B cell (primary cell): ENCODE measurements around the gene HEPN1. TPM values are rescaled to one million over a fixed set of nuclear protein-coding genes. Genes with fewer than 3 reads are reported as not detected.

Source experiments
- ATAC-seq: fragments of 200-7000 bp; cut with Tn5 transposase; one replicate; pipeline ENCODE4 v1.10.0; 2021; ENCODE audit warnings: low read depth, mild to moderate bottlenecking, moderate number of reproducible peaks, moderate library complexity
- CTCF ChIA-PET: fragments of 350-600 bp; sonication (Branson Sonifier 250); formaldehyde crosslinking; loops from one replicate; lab custom pipeline; 2021; ENCODE audit warnings: antibody characterized with exemption, inconsistent platforms; lab: Charles Lee
- POLR2A ChIA-PET: fragments of 350-600 bp; sonication (Branson Sonifier 250); formaldehyde crosslinking; loops from one replicate; lab custom pipeline; 2021; ENCODE audit warnings: antibody characterized with exemption; lab: Charles Lee
- DNase-seq: peaks from one replicate; pipeline ENCODE4 v3.0.0; 2013
- H2AFZ ChIP-seq: 2 replicates; pipeline ENCODE4 v1.6.1; 2012; ENCODE audit warnings: mild to moderate bottlenecking, low read depth, low read length; ENCODE audit not compliant: insufficient read depth, poor library complexity, severe bottlenecking
- H3K27ac ChIP-seq, 2 donors: 1 replicate in 1 of 2; 2 replicates in 1 of 2; pipeline ENCODE4 v1.5.1; 2012 to 2013; ENCODE audit warnings: low read length in 2 of 2, mild to moderate bottlenecking in 2 of 2, moderate library complexity in 1 of 2
- H3K27me3 ChIP-seq, 4 experiments: fragments of 200-600 bp in 1 of 4; sonication (generic) in 1 of 4; replicated peaks in 1 of 4; 1 replicate in 2 of 4; 2 replicates in 2 of 4; pipeline versions ENCODE4 v1.6.1 to v1.7.0; 2013 to 2016; ENCODE audit warnings: low read length in 3 of 4, mild to moderate bottlenecking in 2 of 4, mixed read lengths in 1 of 4, moderate library complexity in 1 of 4; ENCODE audit not compliant: insufficient read depth in 4 of 4, control insufficient read depth in 3 of 4; ENCODE audit errors: control extremely low read depth in 1 of 4
- H3K36me3 ChIP-seq, 2 experiments: replicated peaks in 1 of 2; 1 replicate in 1 of 2; 2 replicates in 1 of 2; pipeline versions ENCODE4 v1.6.1 to v1.7.1; 2013; ENCODE audit warnings: low read length in 1 of 2; ENCODE audit not compliant: insufficient read depth in 2 of 2, control insufficient read depth in 1 of 2; ENCODE audit errors: control extremely low read depth in 1 of 2, extremely low read depth in 1 of 2
- H3K4me1 ChIP-seq, 2 donors: fragments of 200-600 bp in 1 of 2; sonication (generic) in 1 of 2; 1 replicate in 1 of 2; 2 replicates in 1 of 2; pipeline versions ENCODE4 v1.5.1 to v1.6.1; 2013 to 2017; ENCODE audit warnings: low read length in 2 of 2; ENCODE audit not compliant: control insufficient read depth in 2 of 2, insufficient read depth in 2 of 2
- H3K4me2 ChIP-seq: replicated peaks from 2 replicates; pipeline ENCODE3; 2012; ENCODE audit warnings: mild to moderate bottlenecking, low read depth, low read length; ENCODE audit not compliant: poor library complexity, severe bottlenecking
- H3K4me3 ChIP-seq, 5 experiments: fragments of 200-600 bp in 1 of 5; sonication (generic) in 1 of 5; 1 replicate in 3 of 5; 2 replicates in 2 of 5; pipeline versions ENCODE4 v1.5.1 to v1.7.0; 2011 to 2016; ENCODE audit warnings: low read length in 4 of 5, mild to moderate bottlenecking in 4 of 5, low read depth in 2 of 5, control low read depth in 1 of 5, moderate library complexity in 1 of 5; ENCODE audit not compliant: insufficient read depth in 1 of 5; ENCODE audit errors: control extremely low read depth in 1 of 5, extremely low read depth in 1 of 5
- H3K79me2 ChIP-seq: fragments of 200-600 bp; sonication (generic); one replicate; pipeline ENCODE4 v1.6.0; 2016; ENCODE audit warnings: low read length; ENCODE audit not compliant: control insufficient read depth, insufficient read depth
- H3K9ac ChIP-seq: fragments of 200-600 bp; sonication (generic); 2 replicates; pipeline ENCODE4 v1.6.1; 2017; ENCODE audit warnings: mild to moderate bottlenecking, low read length, moderate library complexity
- H3K9me3 ChIP-seq, 3 donors: one replicate each; pipeline versions ENCODE4 v1.6.1 to v1.7.1; 2013; ENCODE audit warnings: low read length in 2 of 3; ENCODE audit not compliant: control insufficient read depth in 2 of 3, insufficient read depth in 1 of 3; ENCODE audit errors: control extremely low read depth in 1 of 3
- H4K20me1 ChIP-seq: 2 replicates; pipeline ENCODE4 v1.6.0; 2012; ENCODE audit warnings: mild to moderate bottlenecking, low read length; ENCODE audit not compliant: insufficient read depth, control insufficient read depth, poor library complexity, severe bottlenecking
- H3K27ac Mint-ChIP-seq: one replicate; pipeline ENCODE4 v1.8.0; 2021; ENCODE audit warnings: mixed read lengths
- H3K27me3 Mint-ChIP-seq: one replicate; pipeline ENCODE4 v1.8.0; 2021; ENCODE audit warnings: mixed read lengths
- H3K4me1 Mint-ChIP-seq: one replicate; pipeline ENCODE4 v1.8.0; 2021; ENCODE audit warnings: mixed read lengths
- H3K4me3 Mint-ChIP-seq: one replicate; pipeline ENCODE4 v1.8.0; 2021; ENCODE audit warnings: mixed read lengths
- H3K9me3 Mint-ChIP-seq: one replicate; pipeline ENCODE4 v1.8.0; 2022; ENCODE audit warnings: mixed read lengths; ENCODE audit not compliant: insufficient read depth
- EZH2 ChIP-seq: IDR thresholded peaks from 2 replicates; pipeline ENCODE4 v1.6.1; 2012; ENCODE audit warnings: borderline replicate concordance, low read depth, mild to moderate bottlenecking, moderate library complexity, low read length; ENCODE audit not compliant: insufficient read depth, poor library complexity, severe bottlenecking
- whole genome bisulfite sequencing: methylation state at CpG from one replicate; pipeline ENCODE4 v1.1.5; 2013; ENCODE audit warnings: missing lambda C conversion rate; ENCODE audit not compliant: insufficient coverage; 5-methylcytosine and 5-hydroxymethylcytosine counted together
- intact Hi-C: fragments of 100-400 bp; cut with micrococcal nuclease; formaldehyde crosslinking; loops from one replicate; pipeline ENCODE4 v1.10.0; 2022
- polyA plus RNA-seq: library from polyadenylated mRNA; depleted of rRNA; stranded (reverse); fragments of >200 nt; gene quantifications from 2 replicates; pipeline ENCODE4 v1.2.3, GENCODE V29; 2012
- total RNA-seq, 2 donors: library from RNA; stranded (reverse); fragments of 120-200 nt in 1 of 2; gene quantifications; 1 replicate in 1 of 2; 2 replicates in 1 of 2; pipeline versions ENCODE4 v1.2.3 to v1.2.4, GENCODE V29; 2013 to 2022
- TF ChIP-seq, protein P1 (sequence below): fragments of 200-600 bp; IDR thresholded peaks from one replicate; pipeline ENCODE4 v1.8.0; 2022; ENCODE audit warnings: antibody characterized with exemption, mild to moderate bottlenecking

The HEPN1 gene
- total and polyA plus RNA-seq, 2 donors (not counting 1 experiment from before 2014, with no cell fraction given): not detected

DNA sequence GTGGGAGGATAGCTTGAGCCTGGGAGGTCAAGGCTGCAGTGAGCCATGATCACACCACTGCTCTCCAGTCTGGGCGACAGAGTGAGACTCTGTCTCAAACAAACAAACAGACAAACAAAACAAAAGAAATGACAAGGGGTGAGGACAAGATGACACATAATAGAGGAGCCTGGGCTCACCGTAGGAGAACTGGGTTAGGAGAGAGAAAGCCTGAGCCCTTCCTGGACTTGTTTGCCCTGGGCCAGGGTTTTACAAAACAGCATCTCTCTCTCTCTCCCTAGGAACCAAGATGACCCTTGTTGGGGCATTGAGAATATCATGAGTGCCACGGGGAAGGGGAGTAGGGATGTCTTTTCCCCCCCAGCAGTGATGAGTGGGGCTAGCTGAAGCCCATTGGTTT, 38.1 kb upstream of the HEPN1 start:
- Histone ChIP-seq H3K79me2 (no peaks in the 10 kb centered on the region), H3K27me3 (peaks cover 0 to 33% (median 9%) of the 10 kb centered on the region in 4 experiments), H3K9ac (no peak overlapping the region), H3K27ac (no peak overlapping the region), H3K4me1 (peaks cover 13 to 14% of the 10 kb centered on the region in 2 donors), H3K4me2 (no peak overlapping the region), H4K20me1 (no peaks in the 10 kb centered on the region), H3K36me3 (no peaks in the 10 kb centered on the region), H2AFZ (no peak overlapping the region), H3K9me3 (peaks cover 0 to 19% (median 0%) of the 10 kb centered on the region in 3 donors), H3K4me3 (no peak overlapping the region)
- ATAC-seq: no peak
- no peak for DNase-seq
- WGBS: no CpG with 5 or more reads among the region's 3 CpGs
- ChIA-PET CTCF (interaction anchor here (0.7 to 2.0 kb wide), 5 partner anchors 10 to 479 kb away, joined by 3 to 6 read pairs (median 4); no protein-coding TSS in a partner anchor), POLR2A (no interaction called here)
- Mint-ChIP-seq H3K4me1 (peaks cover 18% of the 10 kb centered on the region), H3K27me3 (peaks cover 39% of the 10 kb centered on the region), H3K4me3 (no peak overlapping the region), H3K9me3 (no peaks in the 10 kb centered on the region), H3K27ac (no peak overlapping the region)
- no peak for TF ChIP-seq EZH2
- TF ChIP-seq, protein P1, sequence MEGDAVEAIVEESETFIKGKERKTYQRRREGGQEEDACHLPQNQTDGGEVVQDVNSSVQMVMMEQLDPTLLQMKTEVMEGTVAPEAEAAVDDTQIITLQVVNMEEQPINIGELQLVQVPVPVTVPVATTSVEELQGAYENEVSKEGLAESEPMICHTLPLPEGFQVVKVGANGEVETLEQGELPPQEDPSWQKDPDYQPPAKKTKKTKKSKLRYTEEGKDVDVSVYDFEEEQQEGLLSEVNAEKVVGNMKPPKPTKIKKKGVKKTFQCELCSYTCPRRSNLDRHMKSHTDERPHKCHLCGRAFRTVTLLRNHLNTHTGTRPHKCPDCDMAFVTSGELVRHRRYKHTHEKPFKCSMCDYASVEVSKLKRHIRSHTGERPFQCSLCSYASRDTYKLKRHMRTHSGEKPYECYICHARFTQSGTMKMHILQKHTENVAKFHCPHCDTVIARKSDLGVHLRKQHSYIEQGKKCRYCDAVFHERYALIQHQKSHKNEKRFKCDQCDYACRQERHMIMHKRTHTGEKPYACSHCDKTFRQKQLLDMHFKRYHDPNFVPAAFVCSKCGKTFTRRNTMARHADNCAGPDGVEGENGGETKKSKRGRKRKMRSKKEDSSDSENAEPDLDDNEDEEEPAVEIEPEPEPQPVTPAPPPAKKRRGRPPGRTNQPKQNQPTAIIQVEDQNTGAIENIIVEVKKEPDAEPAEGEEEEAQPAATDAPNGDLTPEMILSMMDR: no peak
- intact Hi-C loops: no loop called here

DNA sequence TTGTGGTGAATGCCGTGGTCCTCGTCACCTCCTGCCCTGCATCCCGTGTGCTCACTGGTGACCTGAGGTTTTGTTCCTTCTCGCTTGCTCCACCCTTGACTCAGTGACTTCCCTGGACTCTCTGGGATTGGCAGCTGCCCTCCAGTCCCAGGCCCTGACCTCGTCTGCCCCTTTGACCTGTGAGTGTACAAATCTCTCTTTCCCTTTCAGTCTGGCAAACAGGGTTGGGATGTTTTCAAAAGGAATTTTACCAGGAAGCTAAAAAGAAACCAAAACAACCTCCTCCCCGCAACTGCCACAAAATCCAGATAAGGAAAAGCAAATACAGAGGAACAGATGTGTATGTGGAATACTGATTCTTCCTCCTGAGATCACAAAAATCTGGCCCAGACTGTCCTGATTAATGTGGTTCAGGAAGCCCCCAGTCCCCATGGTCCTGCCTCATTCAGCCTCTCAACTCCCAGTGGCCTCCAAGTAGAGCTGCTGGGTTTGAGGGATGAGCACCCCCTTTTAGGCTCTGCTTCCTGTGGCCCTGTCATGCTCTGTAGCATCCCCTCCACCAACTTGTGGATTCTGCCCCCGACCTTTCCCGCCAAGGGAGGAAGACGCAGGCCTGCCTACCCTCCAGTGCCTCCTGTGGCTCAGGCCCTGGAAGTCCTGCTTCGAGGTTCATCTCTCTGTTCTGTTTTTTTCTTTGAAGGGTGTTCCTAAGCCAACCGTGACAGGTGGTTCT, 36.5 kb upstream of the HEPN1 start:
- intact Hi-C loops: no loop called here
- ATAC-seq: no peak
- 36% methylated on average over 9 of the region's 11 CpGs for WGBS

More for the DNA sequence above, 36.5 kb upstream of the HEPN1 start:
- Mint-ChIP-seq H3K9me3 (no peaks in the 10 kb centered on the region), H3K27me3 (peaks cover 30% of the 10 kb centered on the region), H3K27ac (no peak overlapping the region), H3K4me3 (no peak overlapping the region), H3K4me1 (peaks cover 5% of the 10 kb centered on the region)
- Histone ChIP-seq H3K9ac (no peak overlapping the region), H3K79me2 (no peaks in the 10 kb centered on the region), H3K27me3 (peaks cover 0 to 19% (median 6%) of the 10 kb centered on the region in 4 experiments), H3K27ac (no peak overlapping the region), H3K9me3 (peaks cover 0 to 11% (median 0%) of the 10 kb centered on the region in 3 donors), H3K4me1 (peaks cover under 1 to 1% of the 10 kb centered on the region in 2 donors), H3K36me3 (no peaks in the 10 kb centered on the region), H2AFZ (no peak overlapping the region), H4K20me1 (no peaks in the 10 kb centered on the region), H3K4me2 (no peak overlapping the region), H3K4me3 (no peak overlapping the region)
- ChIA-PET CTCF (interaction anchor here (0.7 to 2.0 kb wide), 2 partner anchors 11 to 19 kb away, joined by 4 to 6 read pairs; no protein-coding TSS in a partner anchor), POLR2A (no interaction called here)
- TF ChIP-seq, protein P1: no peak
- TF ChIP-seq EZH2: no peak
- DNase-seq: no peak
